IMR-90 (cell line): ENCODE data around the gene USP4. TPM values are rescaled to one million over a fixed set of nuclear protein-coding genes. Genes with fewer than 3 reads are reported as not detected.
A peak's percentile ranks its signal among the peaks of the same experiment; 100 is the strongest.

Experiments
- ATAC-seq: fragments of 200-7000 bp; cut with Tn5 transposase; 2 replicates; pipeline ENCODE4 v1.9.1; 2020; ENCODE audit warnings: low read depth, mild to moderate bottlenecking, moderate library complexity
- BruUV-seq: library from RNA; stranded (reverse); fragments of 400-500 nt; replicated peaks from 2 replicates; lab custom pipeline; 2021; lab: Mats Ljungman, UMichigan
- CTCF ChIA-PET: fragments of 300-600 bp; formaldehyde crosslinking; extraction: SDS; loops from one replicate; lab custom pipeline; 2021; ENCODE audit warnings: antibody characterized with exemption; lab: Yijun Ruan, JAX
- POLR2A ChIA-PET: fragments of 300-600 bp; sonication (Branson Sonifier 250); formaldehyde crosslinking; loops from one replicate; lab custom pipeline; 2022; ENCODE audit warnings: antibody characterized with exemption; ENCODE audit not compliant: unreplicated experiment; lab: Charles Lee
- DNase-seq: peaks from one replicate; pipeline ENCODE4 v3.0.0; 2013
- H2AFZ ChIP-seq: replicated peaks from 2 replicates; pipeline ENCODE3; 2013; ENCODE audit warnings: low read length, mild to moderate bottlenecking; ENCODE audit not compliant: poor library complexity
- H2AK5ac ChIP-seq: 2 replicates; pipeline ENCODE4 v1.6.1; 2013; ENCODE audit warnings: low read depth, low read length, inconsistent platforms
- H2AK9ac ChIP-seq: replicated peaks from 2 replicates; pipeline ENCODE3; 2013; ENCODE audit warnings: mild to moderate bottlenecking, low read depth, low read length, moderate library complexity; ENCODE audit not compliant: poor library complexity
- H2BK120ac ChIP-seq: 2 replicates; pipeline ENCODE4 v1.6.1; 2013; ENCODE audit warnings: low read depth, low read length, inconsistent platforms
- H2BK15ac ChIP-seq: 3 replicates; pipeline ENCODE4 v1.6.1; 2013; ENCODE audit warnings: low read depth, low read length, inconsistent platforms
- H2BK20ac ChIP-seq: 2 replicates; pipeline ENCODE4 v1.6.1; 2013; ENCODE audit warnings: low read depth, mild to moderate bottlenecking, inconsistent platforms, low read length, moderate library complexity
- H2BK5ac ChIP-seq: 2 replicates; pipeline ENCODE4 v1.6.1; 2013; ENCODE audit warnings: mild to moderate bottlenecking, low read depth, low read length, inconsistent platforms; ENCODE audit not compliant: poor library complexity, severe bottlenecking
- H3K14ac ChIP-seq: replicated peaks from 2 replicates; pipeline ENCODE4 v1.6.1; 2013; ENCODE audit warnings: low read depth, low read length, inconsistent platforms
- H3K18ac ChIP-seq: 2 replicates; pipeline ENCODE4 v1.6.1; 2013; ENCODE audit warnings: low read depth, low read length, control low read depth
- H3K23ac ChIP-seq: 2 replicates; pipeline ENCODE4 v1.6.1; 2013; ENCODE audit warnings: low read depth, low read length, inconsistent platforms
- H3K27ac ChIP-seq: 2 replicates; pipeline ENCODE4 v1.5.1; 2013; ENCODE audit warnings: mild to moderate bottlenecking, control low read depth, low read length; ENCODE audit not compliant: insufficient read depth
- H3K27me3 ChIP-seq: 2 replicates; pipeline ENCODE4 v1.6.1; 2013; ENCODE audit warnings: low read length; ENCODE audit not compliant: control insufficient read depth, insufficient read depth
- H3K36me3 ChIP-seq: 2 replicates; pipeline ENCODE4 v1.6.1; 2013; ENCODE audit warnings: low read length, mixed read lengths; ENCODE audit not compliant: control insufficient read depth, insufficient read depth
- H3K4ac ChIP-seq: 2 replicates; pipeline ENCODE4 v1.6.1; 2013; ENCODE audit warnings: low read depth, low read length, inconsistent platforms
- H3K4me1 ChIP-seq: 2 replicates; pipeline ENCODE4 v1.6.1; 2013; ENCODE audit warnings: low read length, mixed read lengths; ENCODE audit not compliant: control insufficient read depth, insufficient read depth
- H3K4me2 ChIP-seq: 2 replicates; pipeline ENCODE4 v1.6.1; 2013; ENCODE audit warnings: low read depth, mild to moderate bottlenecking, control low read depth, low read length, moderate library complexity
- H3K4me3 ChIP-seq: 2 replicates; pipeline ENCODE4 v1.5.1; 2013; ENCODE audit warnings: low read depth, mild to moderate bottlenecking, control low read depth, low read length, moderate library complexity; ENCODE audit not compliant: insufficient read depth
- H3K56ac ChIP-seq: 2 replicates; pipeline ENCODE4 v1.6.1; 2013; ENCODE audit warnings: low read length, inconsistent platforms; ENCODE audit not compliant: insufficient read depth; ENCODE audit errors: extremely low read depth
- H3K79me1 ChIP-seq, 2 experiments: 2 replicates each; pipeline ENCODE4 v1.6.1; 2013; ENCODE audit warnings: low read length in 2 of 2, inconsistent platforms in 1 of 2, low read depth in 1 of 2
- H3K9ac ChIP-seq: 2 replicates; pipeline ENCODE4 v1.6.1; 2013; ENCODE audit warnings: low read depth, low read length, control low read depth
- H3K9me1 ChIP-seq: 2 replicates; pipeline ENCODE4 v1.6.1; 2013; ENCODE audit warnings: low read length, inconsistent platforms; ENCODE audit not compliant: insufficient read depth
- H3K9me3 ChIP-seq: 2 replicates; pipeline ENCODE4 v1.6.1; 2013; ENCODE audit warnings: low read length; ENCODE audit not compliant: control insufficient read depth, insufficient read depth
- H4K20me1 ChIP-seq: 2 replicates; pipeline ENCODE4 v1.6.1; 2013; ENCODE audit warnings: low read length, inconsistent platforms; ENCODE audit not compliant: insufficient read depth
- H4K5ac ChIP-seq: 2 replicates; pipeline ENCODE4 v1.6.1; 2013; ENCODE audit warnings: mild to moderate bottlenecking, low read depth, low read length, control low read depth
- H4K8ac ChIP-seq, 2 experiments: 2 replicates each; pipeline ENCODE4 v1.6.1; 2013; ENCODE audit warnings: low read depth in 2 of 2, low read length in 2 of 2, control low read depth in 1 of 2, inconsistent platforms in 1 of 2
- H4K91ac ChIP-seq: 2 replicates; pipeline ENCODE4 v1.6.1; 2013; ENCODE audit warnings: low read depth, low read length, inconsistent platforms; ENCODE audit not compliant: insufficient read depth
- BHLHE40 ChIP-seq: fragments of 150-350 bp; IDR thresholded peaks from 2 replicates; pipeline ENCODE4 v1.6.1; 2016; ENCODE audit warnings: mild to moderate bottlenecking, low read depth, low read length
- CEBPB ChIP-seq: IDR thresholded peaks from 2 replicates; pipeline ENCODE4 v1.6.1; 2012; ENCODE audit warnings: low read depth, low read length, improper control_type of control experiment
- CHD1 ChIP-seq: IDR thresholded peaks from 2 replicates; pipeline ENCODE4 v1.6.1; 2012; ENCODE audit warnings: low read depth, low read length, improper control_type of control experiment
- MAZ ChIP-seq: IDR thresholded peaks from 2 replicates; pipeline ENCODE4 v1.6.1; 2012; ENCODE audit warnings: low read depth, mild to moderate bottlenecking, low read length, improper control_type of control experiment, moderate library complexity, borderline replicate concordance
- RAD21 ChIP-seq: IDR thresholded peaks from 2 replicates; pipeline ENCODE4 v1.6.1; 2012; ENCODE audit warnings: low read length, improper control_type of control experiment
- RFX5 ChIP-seq: IDR thresholded peaks from 2 replicates; pipeline ENCODE4 v1.8.0; 2012; ENCODE audit warnings: low read depth, mild to moderate bottlenecking, low read length, moderate library complexity
- WGBS, 2 experiments: methylation state at CpG; one replicate each; pipeline versions ENCODE4 v1.1.5 to v1.1.7; 2013; ENCODE audit warnings: missing lambda C conversion rate in 2 of 2; ENCODE audit not compliant: insufficient read length in 1 of 2; ENCODE audit errors: extremely low coverage in 2 of 2; 5-methylcytosine and 5-hydroxymethylcytosine counted together
- dilution Hi-C: fragments of 300-500 bp; cut with HindIII; formaldehyde crosslinking; loops from one replicate; pipeline ENCODE4 v1.14.3; 2018; ENCODE audit warnings: low sequenced_read_pairs; ENCODE audit not compliant: unreplicated experiment
- in situ Hi-C: fragments of 300-500 bp; cut with MboI; formaldehyde crosslinking; loops from 3 replicates; pipeline ENCODE4 v1.14.3; 2019; ENCODE audit warnings: low sequenced_read_pairs, inconsistent platforms, mixed read lengths
- intact Hi-C: fragments of 100-400 bp; cut with micrococcal nuclease; formaldehyde crosslinking; loops from 2 replicates; pipeline ENCODE4 v1.10.0; 2022
- polyA plus RNA-seq, 3 experiments: library from polyadenylated mRNA; depleted of rRNA; stranded (reverse); fragments of >200 nt; gene quantifications; 2 replicates each; pipeline ENCODE4 v1.2.3, GENCODE V29; 2012; ENCODE audit warnings: low replicate concordance in 1 of 3
- total RNA-seq: library from RNA; depleted of rRNA; stranded (reverse); fragments of >200 nt; gene quantifications from 2 replicates; pipeline ENCODE4 v1.2.3, GENCODE V29; 2012

USP4 gene
- total and polyA plus RNA-seq, 2 of the 4 experiments (the other 2 are of a cell fraction) = 29.9 to 42.3 TPM

DNA sequence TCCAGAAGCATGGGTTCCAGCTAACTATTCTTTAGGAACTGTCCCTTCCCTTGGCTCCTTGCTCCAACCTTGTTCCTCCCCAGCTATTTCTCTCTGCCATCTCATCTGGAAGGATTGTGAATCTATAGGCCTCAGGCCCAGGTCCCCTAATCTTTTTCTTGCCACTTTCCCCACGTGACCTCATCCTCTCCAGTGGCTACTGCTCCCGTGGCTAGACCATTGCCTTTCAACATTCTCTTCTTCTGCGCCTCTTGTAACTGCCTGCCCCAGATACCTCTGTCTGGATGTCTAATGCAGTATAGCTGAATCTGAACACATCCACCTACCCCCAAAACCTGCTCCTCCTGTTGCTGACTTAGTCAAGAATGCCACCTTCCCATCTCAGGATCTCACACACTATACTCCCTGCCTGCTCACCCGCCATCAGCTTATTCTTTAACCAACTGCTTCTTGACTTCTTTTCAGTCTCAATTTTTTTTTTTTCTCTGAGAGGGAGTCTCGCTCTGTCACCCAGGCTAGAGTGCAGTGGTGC lies 13.1 kb upstream of the USP4 start:
- ChIA-PET CTCF (interaction anchor here (1.5 kb wide), 1 partner anchor 13 kb away, joined by 5 read pairs; the partner anchor contains the start of gene USP4), POLR2A (interaction anchor here (2.3 kb wide), 1 partner anchor 13 kb away, joined by 9 read pairs; the partner anchor contains the start of gene USP4)
- Histone ChIP-seq H3K18ac (peak overlapping the region; percentile 85), H3K4me1 (peaks cover 19% of the 10 kb centered on the region), H4K91ac (peak overlapping the region; percentile 76), H3K4me3 (no peak overlapping the region), H3K4me2 (no peak overlapping the region), H2BK20ac (peak overlapping the region; percentile 44), H3K4ac (peak overlapping the region; percentile 62), H3K27me3 (no peaks in the 10 kb centered on the region), H2BK120ac (peak overlapping the region; percentile 85; the same call in 1 of the 2 replicates), H4K8ac (peak overlapping the region; percentile 69 to 85; a peak in 3 of 4 replicates), H4K20me1 (peaks cover 24% of the 10 kb centered on the region), H3K9me1 (peaks cover 18% of the 10 kb centered on the region; the same call in 1 of the 2 replicates), H3K27ac (peak overlapping the region; percentile 88), H3K9me3 (no peaks in the 10 kb centered on the region), H3K23ac (peak overlapping the region; percentile 85; the same call in 1 of the 2 replicates), H2AK5ac (peak overlapping the region; percentile 93), H2AK9ac (peak overlapping the region; percentile 92), H3K14ac (peak overlapping the region; percentile 90), H3K56ac (no peak overlapping the region), H2BK15ac (peak overlapping the region; percentile 87; the same call in 2 of the 3 replicates), H4K5ac (peak overlapping the region; percentile 95), H2AFZ (peak overlapping the region; percentile 1), H3K79me1 (peaks cover 9 to 51% of the 10 kb centered on the region in 2 experiments), H3K9ac (no peak overlapping the region), H3K36me3 (peaks cover 15% of the 10 kb centered on the region), H2BK5ac (peak overlapping the region; percentile 88)
- TF ChIP-seq CEBPB (no peak), CHD1 (no peak), BHLHE40 (no peak), MAZ (no peak), RAD21 (no peak), RFX5 (no peak)
- 92% methylated on average over 4 of the region's 5 CpGs; no CpG with 5 or more reads in 1 of the 2 experiments for WGBS, 2 experiments
- no peak for ATAC-seq
- no peak for DNase-seq
- intact Hi-C loops (no loop called here), dilution Hi-C loops (no loop called here), in situ Hi-C loops (loop anchor here (5.0 kb wide), 1 partner anchor 59 kb away; the partner anchor contains the start of genes RHOA and TCTA)
- no TSS peak for BruUV-seq
